MG63 (cell line): ENCODE measurements around the gene SCP2. TPM values are rescaled to one million over a fixed set of nuclear protein-coding genes. Genes with fewer than 3 reads are reported as not detected.

Experiments
- DNase-seq: peaks from one replicate; pipeline ENCODE4 v3.0.0-alpha.2; 2020
- H3K27me3 ChIP-seq: fragments of 250-450 bp; sonication (Bioruptor Pico); 2 replicates; pipeline ENCODE4 v1.5.1; 2020; ENCODE audit warnings: mild to moderate bottlenecking, moderate library complexity
- H3K36me3 ChIP-seq: fragments of 250-450 bp; sonication (Bioruptor Pico); 2 replicates; pipeline ENCODE4 v1.5.1; 2020; ENCODE audit warnings: mild to moderate bottlenecking, moderate library complexity
- H3K4me3 ChIP-seq: fragments of 250-450 bp; sonication (Bioruptor Pico); 2 replicates; pipeline ENCODE4 v1.5.1; 2020; ENCODE audit warnings: mild to moderate bottlenecking, moderate library complexity
- H3K9me3 ChIP-seq: fragments of 250-450 bp; sonication (Bioruptor Pico); 2 replicates; pipeline ENCODE4 v1.5.1; 2020; ENCODE audit warnings: mild to moderate bottlenecking, moderate library complexity
- total RNA-seq: library from RNA; depleted of rRNA; stranded (reverse); fragments of >200 nt; shearing (Covaris generic); gene quantifications from 2 replicates; pipeline ENCODE4 v1.2.3, GENCODE V29; 2014; ENCODE audit warnings: low replicate concordance

The SCP2 gene
- total RNA-seq, 1 experiment from 2014 or later, result 74.0 TPM

DNA sequence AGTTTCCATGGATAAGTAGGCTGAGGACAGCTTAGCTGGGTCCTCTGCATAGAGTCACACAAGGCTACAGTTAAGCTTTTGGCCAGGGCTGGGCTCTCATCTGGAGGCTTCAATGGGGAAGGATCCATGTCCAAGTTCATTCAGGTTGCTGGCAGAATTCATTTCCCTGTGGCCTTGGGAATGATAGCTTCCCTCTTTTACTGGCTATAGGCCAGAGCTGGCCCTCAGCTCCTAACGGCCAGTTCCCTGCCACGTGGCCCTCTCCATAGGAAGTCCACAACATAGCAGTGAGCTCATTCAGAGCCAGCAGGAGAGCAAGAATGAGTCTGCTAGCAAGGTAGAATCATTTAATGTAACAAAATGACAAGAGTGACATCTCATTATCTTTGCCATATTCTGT, 119.9 kb downstream of the SCP2 start:
- DNase-seq, result peak; percentile 84
- Histone ChIP-seq H3K27me3 (no peaks in the 10 kb centered on the region), H3K36me3 (peaks cover 16% of the 10 kb centered on the region), H3K9me3 (no peaks in the 10 kb centered on the region; the same call in 1 of the 2 replicates), H3K4me3 (no peak overlapping the region)

DNA sequence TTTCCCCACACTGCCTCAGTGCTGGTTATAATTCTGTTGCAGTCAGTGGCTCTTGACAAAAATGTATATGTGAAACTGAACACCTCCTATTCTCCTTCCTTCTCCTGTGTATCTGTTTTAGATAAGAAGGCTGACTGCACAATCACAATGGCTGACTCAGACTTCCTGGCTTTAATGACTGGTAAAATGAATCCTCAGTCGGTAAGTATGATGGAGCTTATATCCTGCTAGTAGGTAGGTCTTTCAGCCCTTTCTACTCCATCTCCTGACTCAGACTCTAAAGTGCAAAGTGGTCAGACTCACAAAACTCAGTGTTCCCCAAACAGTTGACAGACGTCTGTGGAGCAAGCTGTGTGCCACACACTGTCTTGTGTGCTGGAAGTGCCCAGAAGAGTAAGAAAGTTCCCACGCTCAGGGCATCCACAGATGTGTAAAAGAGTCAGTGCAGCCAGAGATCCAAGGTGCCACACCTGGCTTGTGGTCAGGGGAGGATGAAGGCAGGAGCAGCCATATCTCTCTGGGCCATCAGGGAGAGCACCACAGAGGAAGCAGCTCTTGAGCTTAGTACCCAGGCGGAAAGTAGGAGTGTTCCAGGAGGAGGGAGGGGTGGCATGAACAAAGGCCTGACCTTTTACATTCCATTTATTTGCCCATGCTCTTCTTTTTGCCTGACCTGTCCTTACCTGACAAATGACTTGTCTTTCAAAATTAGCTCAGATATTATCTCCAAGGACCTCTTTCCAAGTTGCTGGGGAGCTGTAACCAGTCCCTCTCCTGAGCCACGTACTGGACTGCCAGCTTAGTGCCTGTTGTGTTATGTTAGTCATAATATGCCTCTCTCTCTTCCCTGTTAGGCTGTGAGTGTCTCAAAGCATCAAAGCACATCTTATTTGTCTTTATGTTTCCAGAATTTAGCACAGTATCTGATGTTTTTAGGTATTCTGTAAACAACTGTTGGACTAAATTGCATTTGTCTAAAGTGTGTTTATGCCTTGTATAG, 121.0 kb downstream of the SCP2 start:
- Histone ChIP-seq H3K36me3 (peaks cover 25% of the 10 kb centered on the region), H3K27me3 (no peaks in the 10 kb centered on the region), H3K9me3 (no peaks in the 10 kb centered on the region; the same call in 1 of the 2 replicates), H3K4me3 (no peak overlapping the region)
- peak; percentile 26 for DNase-seq

- Histone ChIP-seq H3K9me3 (no peaks in the 10 kb centered on the region; the same call in 1 of the 2 replicates), H3K27me3 (no peaks in the 10 kb centered on the region), H3K4me3 (no peak overlapping the region), H3K36me3 (peaks cover 26% of the 10 kb centered on the region)
- no peak for DNase-seq
Measured at GRCh38 chr1:53048960-53049573, 122.0 kb downstream of the SCP2 start.

GRCh38 chr1:53049574-53049967, 122.5 kb downstream of the SCP2 start:
- H3K27me3 ChIP-seq, result no peaks in the 10 kb centered on the region
- DNase-seq, result no peak
- H3K36me3 ChIP-seq, result peaks cover 24% of the 10 kb centered on the region
- no peak overlapping the region for H3K4me3 ChIP-seq
- H3K9me3 ChIP-seq, result no peaks in the 10 kb centered on the region; the same call in 1 of the 2 replicates

DNA sequence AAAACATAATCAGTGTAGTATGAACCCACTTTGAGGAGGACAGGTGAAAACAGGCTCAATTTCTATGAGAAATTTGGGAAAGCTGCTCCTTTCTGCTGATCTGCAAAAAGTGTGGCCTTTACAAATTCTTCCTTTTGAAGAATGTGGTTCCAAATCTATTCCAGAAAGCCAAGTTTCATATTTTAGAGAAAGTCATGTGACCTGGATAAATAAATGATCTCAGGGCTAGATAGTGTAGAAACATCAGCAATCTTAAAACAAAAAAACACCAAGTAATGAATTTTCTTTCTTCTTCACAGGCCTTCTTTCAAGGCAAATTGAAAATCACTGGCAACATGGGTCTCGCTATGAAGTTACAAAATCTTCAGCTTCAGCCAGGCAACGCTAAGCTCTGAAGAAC, 123.2 kb downstream of the SCP2 start:
- DNase-seq, result no peak
- Histone ChIP-seq H3K9me3 (no peaks in the 10 kb centered on the region; the same call in 1 of the 2 replicates), H3K36me3 (peaks cover 22% of the 10 kb centered on the region), H3K27me3 (no peaks in the 10 kb centered on the region), H3K4me3 (no peak overlapping the region)

- H3K36me3 ChIP-seq, result peaks cover 22% of the 10 kb centered on the region
- H3K4me3 ChIP-seq, result no peak overlapping the region
- H3K27me3 ChIP-seq, result no peaks in the 10 kb centered on the region
- DNase-seq, result no peak
- no peaks in the 10 kb centered on the region for H3K9me3 ChIP-seq
Measured at GRCh38 chr1:53051676-53052075, 124.6 kb downstream of the SCP2 start.

GRCh38 chr1:53057127-53057526, 130.1 kb downstream of the SCP2 start:
- no peak for DNase-seq
- Histone ChIP-seq H3K36me3 (peaks cover 7% of the 10 kb centered on the region), H3K27me3 (no peaks in the 10 kb centered on the region), H3K4me3 (no peak overlapping the region), H3K9me3 (no peaks in the 10 kb centered on the region)

DNA sequence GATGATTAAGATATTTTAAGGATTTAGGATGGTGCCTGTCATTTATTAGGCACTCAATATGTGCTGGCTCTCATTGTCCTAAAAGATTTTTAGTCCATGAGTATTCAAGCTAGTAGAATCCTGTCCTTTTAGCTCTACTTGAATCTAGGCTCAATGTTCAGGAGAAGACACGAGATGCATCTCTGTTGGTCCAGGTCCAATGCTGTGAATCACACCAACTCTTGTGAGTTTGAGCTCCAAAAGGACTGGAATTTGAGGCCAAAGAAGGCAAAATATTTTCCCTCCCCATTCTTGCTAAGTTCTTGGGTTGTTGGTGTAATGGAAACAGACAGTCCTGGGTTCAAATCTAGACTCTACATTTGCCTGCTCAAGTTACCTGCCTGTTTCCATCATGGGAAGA, 133.5 kb downstream of the SCP2 start:
- H3K36me3 ChIP-seq, result no peaks in the 10 kb centered on the region
- H3K9me3 ChIP-seq, result no peaks in the 10 kb centered on the region
- DNase-seq, result peak; percentile 57
- no peaks in the 10 kb centered on the region for H3K27me3 ChIP-seq
- no peak overlapping the region for H3K4me3 ChIP-seq

DNA sequence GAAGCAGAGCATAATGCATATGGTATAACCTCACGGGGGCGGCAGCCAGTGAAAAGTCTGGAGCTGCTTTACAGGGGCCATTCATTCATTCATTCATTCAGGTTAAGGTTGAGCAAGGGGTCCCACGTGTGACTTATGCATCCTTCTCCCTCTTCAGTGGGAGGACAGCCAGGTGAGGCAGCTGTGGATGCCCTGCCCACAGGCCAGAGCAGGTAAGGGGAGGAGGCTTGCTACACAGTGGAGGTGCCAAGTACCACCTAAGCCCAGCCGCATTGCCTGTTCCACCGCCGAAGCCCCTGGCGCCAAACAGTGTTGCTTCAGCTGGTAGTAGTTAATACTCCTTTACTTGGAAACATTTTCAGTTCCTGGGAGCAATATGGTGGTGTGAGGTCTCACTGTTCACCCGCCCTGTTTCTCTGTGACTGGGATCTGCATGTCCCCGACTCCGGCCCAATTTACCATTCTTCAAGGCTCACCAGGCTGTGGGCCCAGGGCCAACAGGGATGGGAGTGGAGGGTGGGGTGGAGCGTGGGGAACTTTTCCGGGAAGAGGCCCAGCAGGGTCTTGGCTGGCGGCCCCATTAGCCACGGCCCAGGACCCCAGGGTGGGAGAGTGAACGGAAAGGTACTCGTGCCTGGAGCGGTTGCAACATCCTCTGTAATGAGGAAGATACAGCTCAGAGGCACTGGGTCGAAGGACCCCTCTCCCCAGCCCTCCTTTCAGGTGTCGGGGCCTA, 134.2 kb downstream of the SCP2 start:
- Histone ChIP-seq H3K27me3 (no peaks in the 10 kb centered on the region), H3K4me3 (no peak overlapping the region), H3K9me3 (no peaks in the 10 kb centered on the region), H3K36me3 (no peaks in the 10 kb centered on the region)
- no peak for DNase-seq

GRCh38 chr1:53061859-53062707, 135.0 kb downstream of the SCP2 start, which contains the start of gene PODN:
PODN (plus strand) TSS chr1:53062213; CDS start chr1:53069856, 7,643 bp downstream.
- DNase-seq, result no peak
- H3K9me3 ChIP-seq, result no peaks in the 10 kb centered on the region
- H3K27me3 ChIP-seq, result no peaks in the 10 kb centered on the region
- peak within 1 kb of the TSS; percentile 28; the same call in 1 of the 2 replicates for H3K4me3 ChIP-seq
- no peaks in the 10 kb centered on the region for H3K36me3 ChIP-seq

GRCh38 chr1:53062708-53063591, 135.9 kb downstream of the SCP2 start:
- H3K4me3 ChIP-seq, result no peak overlapping the region; the same call in 1 of the 2 replicates
- DNase-seq, result no peak

GRCh38 chr1:53063744-53064515, 136.9 kb downstream of the SCP2 start:
- no peak for DNase-seq
- no peak overlapping the region for H3K4me3 ChIP-seq
- no peaks in the 10 kb centered on the region for H3K36me3 ChIP-seq
- no peaks in the 10 kb centered on the region for H3K9me3 ChIP-seq
- no peaks in the 10 kb centered on the region for H3K27me3 ChIP-seq

More at GRCh38 chr1:53062708-53063591, 135.9 kb downstream of the SCP2 start:
- Histone ChIP-seq H3K27me3 (no peaks in the 10 kb centered on the region), H3K36me3 (no peaks in the 10 kb centered on the region), H3K9me3 (no peaks in the 10 kb centered on the region)

GRCh38 chr1:53065391-53065790, 138.3 kb downstream of the SCP2 start:
- H3K27me3 ChIP-seq, result no peaks in the 10 kb centered on the region
- H3K36me3 ChIP-seq, result no peaks in the 10 kb centered on the region
- DNase-seq, result no peak
- H3K9me3 ChIP-seq, result no peaks in the 10 kb centered on the region
- H3K4me3 ChIP-seq, result no peak overlapping the region

- H3K4me3 ChIP-seq, result no peak overlapping the region
- H3K27me3 ChIP-seq, result no peaks in the 10 kb centered on the region
- H3K36me3 ChIP-seq, result no peaks in the 10 kb centered on the region
- no peak for DNase-seq
- no peaks in the 10 kb centered on the region for H3K9me3 ChIP-seq
Measured at GRCh38 chr1:53066488-53066887, 139.4 kb downstream of the SCP2 start.
